Measurements from ENCODE around the gene EIPR1.

- no peak for TF ChIP-seq PPARA (CRISPR knock-in tag; IDR thresholded peaks at IDR 0.05; ENCODE audit: borderline replicate concordance)
- no peak for TF ChIP-seq ESRRG (CRISPR knock-in tag; IDR thresholded peaks at IDR 0.05)
- TF ChIP-seq TCF4 (CRISPR knock-in tag; IDR thresholded peaks at IDR 0.05; ENCODE audit: borderline replicate concordance), result no peak
These were observed 202.7 kb downstream of the EIPR1 start for GRCh38 chr2:3174626-3175567.
